SK-N-SH (cell line): ENCODE data around the gene C16orf78. TPM values are rescaled to one million over a fixed set of nuclear protein-coding genes. Genes with fewer than 3 reads are reported as not detected.

Experiments
- CTCF ChIA-PET: fragments of 300-600, 350-600 bp; formaldehyde crosslinking; extraction: SDS; loops from one replicate; lab custom pipeline; 2021; lab: Yijun Ruan, JAX
- POLR2A ChIA-PET: fragments of 350-600 bp; sonication (Branson Sonifier 250); formaldehyde crosslinking; extraction: SDS; loops from one replicate; lab custom pipeline; 2020; ENCODE audit warnings: antibody characterized with exemption, inconsistent platforms; lab: Yijun Ruan, JAX
- DNase-seq: peaks from one replicate; pipeline ENCODE4 v3.0.0; 2012
- H2AFZ ChIP-seq: fragments of 200-600 bp; sonication (generic); 2 replicates; pipeline ENCODE4 v1.8.1; 2016; ENCODE audit warnings: antibody characterized with exemption, mild to moderate bottlenecking, low read depth
- H3F3A ChIP-seq: fragments of 200-600 bp; sonication (generic); replicated peaks from 2 replicates; pipeline ENCODE3; 2016; ENCODE audit warnings: antibody characterized with exemption, mild to moderate bottlenecking; ENCODE audit not compliant: insufficient read depth
- H3K27ac ChIP-seq, 2 experiments: fragments of 200-500 bp in 1 of 2; fragments of 200-600 bp in 1 of 2; sonication (Bioruptor generic) in 1 of 2; sonication (generic), shearing (Covaris generic) in 1 of 2; 2 replicates each; pipeline versions ENCODE4 v1.5.1 to v1.6.1; 2014 to 2016; ENCODE audit warnings: low read depth in 2 of 2, inconsistent platforms in 1 of 2, low read length in 1 of 2, mild to moderate bottlenecking in 1 of 2, mixed read lengths in 1 of 2
- H3K27me3 ChIP-seq: fragments of 200-600 bp; sonication (generic), shearing (Covaris generic); 2 replicates; pipeline ENCODE4 v1.6.1; 2016; ENCODE audit warnings: mixed run types; ENCODE audit not compliant: insufficient read depth
- H3K36me3 ChIP-seq, 2 experiments: fragments of 200-500 bp in 1 of 2; fragments of 200-600 bp in 1 of 2; sonication (Bioruptor generic) in 1 of 2; sonication (generic) in 1 of 2; replicated peaks in 1 of 2; 2 replicates each; pipeline versions ENCODE3 to v1.5.1; 2014 to 2016; ENCODE audit warnings: low read length in 1 of 2, mild to moderate bottlenecking in 1 of 2; ENCODE audit not compliant: insufficient read depth in 2 of 2, control insufficient read depth in 1 of 2
- H3K4me1 ChIP-seq, 2 experiments: fragments of 200-500 bp in 1 of 2; fragments of 200-600 bp in 1 of 2; sonication (Bioruptor generic) in 1 of 2; sonication (generic), shearing (Covaris generic) in 1 of 2; 2 replicates each; pipeline versions ENCODE4 v1.5.1 to v1.6.1; 2014 to 2016; ENCODE audit warnings: low read depth in 1 of 2, low read length in 1 of 2, mixed run types in 1 of 2; ENCODE audit not compliant: insufficient read depth in 2 of 2, control insufficient read depth in 1 of 2
- H3K4me2 ChIP-seq: fragments of 200-600 bp; sonication (generic), shearing (Covaris generic); 2 replicates; pipeline ENCODE4 v1.6.1; 2017; ENCODE audit warnings: mixed run types
- H3K4me3 ChIP-seq, 2 experiments: fragments of 200-500 bp in 1 of 2; fragments of 200-600 bp in 1 of 2; sonication (Bioruptor generic) in 1 of 2; sonication (generic), shearing (Covaris generic) in 1 of 2; 2 replicates each; pipeline versions ENCODE4 v1.5.1 to v1.8.1; 2014 to 2016; ENCODE audit warnings: low read depth in 2 of 2, inconsistent platforms in 1 of 2, low read length in 1 of 2, mild to moderate bottlenecking in 1 of 2, mixed read lengths in 1 of 2, moderate library complexity in 1 of 2
- H3K79me2 ChIP-seq: fragments of 200-600 bp; sonication (generic); 2 replicates; pipeline ENCODE4 v1.8.1; 2017; ENCODE audit warnings: mild to moderate bottlenecking; ENCODE audit not compliant: insufficient read depth
- H3K9ac ChIP-seq: fragments of 200-600 bp; sonication (generic); 2 replicates; pipeline ENCODE4 v1.6.1; 2017; ENCODE audit warnings: mixed run types
- H3K9me2 ChIP-seq: fragments of 200-600 bp; sonication (generic); 2 replicates; pipeline ENCODE4 v1.6.1; 2017; ENCODE audit warnings: mixed run types
- H3K9me3 ChIP-seq: fragments of 200-600 bp; sonication (generic); 2 replicates; pipeline ENCODE4 v1.6.1; 2017; ENCODE audit warnings: mixed run types, mild to moderate bottlenecking, moderate library complexity
- H4K20me1 ChIP-seq: fragments of 200-600 bp; sonication (generic); 2 replicates; pipeline ENCODE4 v1.6.1; 2017; ENCODE audit warnings: mild to moderate bottlenecking, mixed run types; ENCODE audit not compliant: insufficient read depth
- CHD2 ChIP-seq: fragments of 150-350 bp; IDR thresholded peaks from 2 replicates; pipeline ENCODE4 v1.6.1; 2018; ENCODE audit warnings: low read length; ENCODE audit not compliant: partially characterized antibody
- ELF1 ChIP-seq: IDR thresholded peaks from 2 replicates; pipeline ENCODE4 v1.4.0; 2012
- EP300 ChIP-seq, 2 experiments: IDR thresholded peaks; 2 replicates each; pipeline versions ENCODE4 v1.4.0 to v1.6.1; 2012; ENCODE audit warnings: borderline replicate concordance in 1 of 2, low read depth in 1 of 2, low read length in 1 of 2
- FOSL2 ChIP-seq: IDR thresholded peaks from 2 replicates; pipeline ENCODE4 v1.4.0; 2012; ENCODE audit warnings: low read depth, mild to moderate bottlenecking, moderate library complexity, borderline replicate concordance
- FOXJ3 ChIP-seq: sonication (generic); formaldehyde crosslinking; IDR thresholded peaks from 2 replicates; pipeline ENCODE4 v1.5.1; 2020; ENCODE audit warnings: mild to moderate bottlenecking, missing genetic modification reagents
- GABPA ChIP-seq: IDR thresholded peaks from 2 replicates; pipeline ENCODE4 v1.4.0; 2012; ENCODE audit warnings: low read depth, mild to moderate bottlenecking
- GATA2 ChIP-seq: sonication (generic); formaldehyde crosslinking; IDR thresholded peaks from 2 replicates; pipeline ENCODE4 v1.5.0; 2020; ENCODE audit warnings: mild to moderate bottlenecking, missing genetic modification reagents
- JUND ChIP-seq: IDR thresholded peaks from 2 replicates; pipeline ENCODE4 v1.4.0; 2012
- MEF2A ChIP-seq: IDR thresholded peaks from 2 replicates; pipeline ENCODE4 v1.4.0; 2012; ENCODE audit warnings: low read depth, borderline replicate concordance
- NFIC ChIP-seq: IDR thresholded peaks from 2 replicates; pipeline ENCODE4 v1.4.0; 2012; ENCODE audit warnings: borderline replicate concordance
- NRF1 ChIP-seq: IDR thresholded peaks from 2 replicates; pipeline ENCODE4 v1.6.1; 2012; ENCODE audit warnings: low read depth, mild to moderate bottlenecking, low read length
- POLR2AphosphoS5 ChIP-seq: IDR thresholded peaks from 2 replicates; pipeline ENCODE4 v1.6.1; 2012; ENCODE audit warnings: low read depth, low read length
- REST ChIP-seq: IDR thresholded peaks from 2 replicates; pipeline ENCODE4 v1.6.1; 2012; ENCODE audit warnings: mild to moderate bottlenecking, low read depth, low read length, moderate library complexity
- RXRA ChIP-seq: IDR thresholded peaks from 2 replicates; pipeline ENCODE4 v1.4.0; 2012; ENCODE audit warnings: low read depth, mild to moderate bottlenecking, borderline replicate concordance
- SIN3A ChIP-seq: IDR thresholded peaks from 2 replicates; pipeline ENCODE4 v1.6.1; 2012; ENCODE audit warnings: low read depth, mild to moderate bottlenecking, low read length, moderate library complexity, borderline replicate concordance
- SMC3 ChIP-seq: IDR thresholded peaks from 2 replicates; pipeline ENCODE4 v1.6.1; 2012; ENCODE audit warnings: low read depth, low read length, improper control_type of control experiment
- TCF12 ChIP-seq: IDR thresholded peaks from 2 replicates; pipeline ENCODE4 v1.4.0; 2012
- TEAD4 ChIP-seq: IDR thresholded peaks from 2 replicates; pipeline ENCODE4 v1.4.0; 2012; ENCODE audit warnings: mild to moderate bottlenecking, borderline replicate concordance; ENCODE audit not compliant: insufficient read depth
- YY1 ChIP-seq: IDR thresholded peaks from 2 replicates; pipeline ENCODE4 v1.4.0; 2012; ENCODE audit warnings: low read depth, mild to moderate bottlenecking
- WGBS: methylation state at CpG from one replicate; pipeline ENCODE4 v1.1.6; 2017; ENCODE audit warnings: low lambda C conversion rate; 5-methylcytosine and 5-hydroxymethylcytosine counted together
- polyA plus RNA-seq, 3 experiments: library from polyadenylated mRNA; depleted of rRNA; stranded (reverse); fragments of >200 nt; gene quantifications; 2 replicates each; pipeline ENCODE4 v1.2.3, GENCODE V29; 2012
- TF ChIP-seq, protein P1 (sequence below): fragments of 150-350 bp; IDR thresholded peaks from 2 replicates; pipeline ENCODE4 v1.6.1; 2016; ENCODE audit warnings: mild to moderate bottlenecking, low read depth, low read length

The C16orf78 gene
- polyA plus RNA-seq, 1 of the 3 experiments (the other 2 are of a cell fraction): not detected

GRCh38 chr16:49333259-49333597 is 40.4 kb upstream of the C16orf78 start (continued):
- TF ChIP-seq RXRA (no peak), FOSL2 (no peak), SMC3 (no peak), FOXJ3 (CRISPR knock-in tag) (no peak), JUND (no peak), REST (no peak), NRF1 (no peak)

GRCh38 chr16:49335828-49336227 is 37.8 kb upstream of the C16orf78 start:
- TF ChIP-seq MEF2A (no peak), ELF1 (no peak), TEAD4 (no peak)
- no peaks in the 10 kb centered on the region for H3K79me2 ChIP-seq
- WGBS: 8% methylated on average over 8 of the region's 8 CpGs
- H3F3A ChIP-seq: no peaks in the 10 kb centered on the region
- CTCF ChIA-PET: interaction anchor here (1.3 to 10.6 kb wide), 3 partner anchors 12 to 649 kb away, joined by 4 to 67 read pairs (median 6); no protein-coding TSS in a partner anchor
- POLR2A ChIA-PET: no interaction called here
- H3K27ac ChIP-seq: no peak overlapping the region
- DNase-seq: no peak
- no peaks in the 10 kb centered on the region for H3K9me3 ChIP-seq
- no peaks in the 10 kb centered on the region for H4K20me1 ChIP-seq
- H3K27me3 ChIP-seq: no peaks in the 10 kb centered on the region
- no peaks in the 10 kb centered on the region for H3K4me1 ChIP-seq
- no peaks in the 10 kb centered on the region for H3K9me2 ChIP-seq
- H3K4me3 ChIP-seq: no peak overlapping the region
- H2AFZ ChIP-seq: no peak overlapping the region
- H3K4me2 ChIP-seq: no peak overlapping the region
- H3K9ac ChIP-seq: no peak overlapping the region
- H3K36me3 ChIP-seq: no peaks in the 10 kb centered on the region

DNA sequence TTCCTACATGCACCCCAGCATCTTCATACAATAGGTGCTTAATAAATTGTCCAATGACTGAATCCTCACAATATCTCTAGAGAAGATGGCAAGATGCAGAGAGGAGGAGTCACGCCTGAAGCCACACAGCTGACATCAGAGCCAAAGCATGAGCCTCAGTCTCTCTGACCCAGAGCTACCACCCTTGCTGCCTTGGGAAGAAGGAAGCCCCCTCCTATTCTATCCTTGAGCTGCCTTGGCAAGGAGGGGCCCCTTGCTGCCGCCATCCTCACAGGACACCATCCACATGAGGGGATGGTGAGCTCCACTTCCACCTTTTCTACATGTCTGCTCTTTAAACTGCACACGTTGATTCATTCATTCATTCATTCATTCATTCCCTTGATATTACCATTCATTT is 37.0 kb upstream of the C16orf78 start:
- Histone ChIP-seq H4K20me1 (no peaks in the 10 kb centered on the region), H2AFZ (no peak overlapping the region), H3F3A (no peaks in the 10 kb centered on the region), H3K79me2 (no peaks in the 10 kb centered on the region), H3K4me2 (no peak overlapping the region), H3K4me1 (no peaks in the 10 kb centered on the region), H3K9me2 (no peaks in the 10 kb centered on the region), H3K27ac (no peak overlapping the region), H3K36me3 (no peaks in the 10 kb centered on the region), H3K27me3 (no peaks in the 10 kb centered on the region), H3K4me3 (no peak overlapping the region), H3K9ac (no peak overlapping the region), H3K9me3 (no peaks in the 10 kb centered on the region)
- WGBS: 6% methylated on average over 2 of the region's 3 CpGs
- CTCF ChIA-PET: interaction anchor here (10.6 kb wide), 1 partner anchor 14 kb away, joined by 67 read pairs; no protein-coding TSS in a partner anchor
- POLR2A ChIA-PET: no interaction called here
- DNase-seq: no peak
- TF ChIP-seq NFIC (no peak), NRF1 (no peak), TCF12 (no peak), RXRA (no peak), REST (no peak), YY1 (no peak), CHD2 (no peak), POLR2AphosphoS5 (no peak), GABPA (no peak), GATA2 (CRISPR knock-in tag) (no peak), EP300 (IDR thresholded peaks at IDR 0.05; ENCODE audit: borderline replicate concordance in 1 of 2, low read depth in 1 of 2, low read length in 1 of 2) (no peak), SIN3A (no peak)
- TF ChIP-seq, protein P1, sequence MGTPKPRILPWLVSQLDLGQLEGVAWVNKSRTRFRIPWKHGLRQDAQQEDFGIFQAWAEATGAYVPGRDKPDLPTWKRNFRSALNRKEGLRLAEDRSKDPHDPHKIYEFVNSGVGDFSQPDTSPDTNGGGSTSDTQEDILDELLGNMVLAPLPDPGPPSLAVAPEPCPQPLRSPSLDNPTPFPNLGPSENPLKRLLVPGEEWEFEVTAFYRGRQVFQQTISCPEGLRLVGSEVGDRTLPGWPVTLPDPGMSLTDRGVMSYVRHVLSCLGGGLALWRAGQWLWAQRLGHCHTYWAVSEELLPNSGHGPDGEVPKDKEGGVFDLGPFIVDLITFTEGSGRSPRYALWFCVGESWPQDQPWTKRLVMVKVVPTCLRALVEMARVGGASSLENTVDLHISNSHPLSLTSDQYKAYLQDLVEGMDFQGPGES: no peak
